CD4-positive, alpha-beta T cell (primary cell): ENCODE measurements around the gene ATG5. TPM values are rescaled to one million over a fixed set of nuclear protein-coding genes. Genes with fewer than 3 reads are reported as not detected.

Experiments used
- ATAC-seq: fragments of 200-7000 bp; cut with Tn5 transposase; one replicate; pipeline ENCODE4 v1.10.0; 2022; ENCODE audit warnings: mild to moderate bottlenecking; ENCODE audit not compliant: poor library complexity
- CTCF ChIA-PET: fragments of 350-600 bp; sonication (Branson Sonifier 250); formaldehyde crosslinking; loops from one replicate; lab custom pipeline; 2021; ENCODE audit warnings: antibody characterized with exemption, inconsistent platforms; lab: Charles Lee
- POLR2A ChIA-PET: fragments of 350-600 bp; sonication (Branson Sonifier 250); formaldehyde crosslinking; loops from one replicate; lab custom pipeline; 2021; ENCODE audit warnings: antibody characterized with exemption, inconsistent platforms; lab: Charles Lee
- DNase-seq, 14 experiments: peaks; one replicate each; pipeline ENCODE4 v3.0.0-alpha.2; 2013 to 2020; ENCODE audit warnings: mixed read lengths in 2 of 14
- H3K27ac ChIP-seq, 2 donors: one replicate each; pipeline versions ENCODE4 v1.5.1 to v1.7.0; 2013; ENCODE audit warnings: low read length in 2 of 2, low read depth in 1 of 2, mild to moderate bottlenecking in 1 of 2
- H3K27me3 ChIP-seq, 2 experiments: 1 replicate in 1 of 2; 2 replicates in 1 of 2; pipeline versions ENCODE4 v1.6.1 to v1.7.0; 2013; ENCODE audit warnings: low read length in 2 of 2, control low read depth in 1 of 2, mild to moderate bottlenecking in 1 of 2, moderate library complexity in 1 of 2; ENCODE audit not compliant: insufficient read depth in 2 of 2, control insufficient read depth in 1 of 2
- H3K36me3 ChIP-seq: one replicate; pipeline ENCODE4 v1.6.1; 2013; ENCODE audit warnings: low read length, control low read depth; ENCODE audit not compliant: insufficient read depth
- H3K4me1 ChIP-seq: one replicate; pipeline ENCODE4 v1.6.1; 2013; ENCODE audit warnings: low read length, control low read depth; ENCODE audit not compliant: insufficient read depth
- H3K4me3 ChIP-seq: one replicate; pipeline ENCODE4 v1.5.1; 2013; ENCODE audit warnings: mild to moderate bottlenecking, low read length, moderate library complexity
- H3K9me3 ChIP-seq, 2 experiments: 1 replicate in 1 of 2; 2 replicates in 1 of 2; pipeline versions ENCODE4 v1.6.1 to v1.7.0; 2013; ENCODE audit warnings: low read length in 2 of 2, mild to moderate bottlenecking in 2 of 2, control low read depth in 1 of 2, moderate library complexity in 1 of 2; ENCODE audit not compliant: control insufficient read depth in 1 of 2, insufficient read depth in 1 of 2
- H3K27ac Mint-ChIP-seq: one replicate; pipeline ENCODE4 v1.8.0; 2020; ENCODE audit warnings: mixed read lengths
- H3K27me3 Mint-ChIP-seq: one replicate; pipeline ENCODE4 v1.8.0; 2021; ENCODE audit warnings: mixed read lengths
- H3K36me3 Mint-ChIP-seq: one replicate; pipeline ENCODE4 v1.8.0; 2021; ENCODE audit warnings: low read depth, mixed read lengths
- H3K4me1 Mint-ChIP-seq: one replicate; pipeline ENCODE4 v1.8.0; 2021; ENCODE audit warnings: low read depth, mixed read lengths
- H3K4me3 Mint-ChIP-seq: one replicate; pipeline ENCODE4 v1.8.0; 2020; ENCODE audit warnings: mild to moderate bottlenecking, mixed read lengths
- H3K9me3 Mint-ChIP-seq: one replicate; pipeline ENCODE4 v1.8.0; 2020; ENCODE audit warnings: mixed read lengths
- CTCF ChIP-seq: fragments of 200-600 bp; IDR thresholded peaks from one replicate; pipeline ENCODE4 v1.8.0; 2022; ENCODE audit warnings: antibody characterized with exemption, mild to moderate bottlenecking
- intact Hi-C, 2 experiments: fragments of 100-400 bp; cut with DNase I in 1 of 2; cut with micrococcal nuclease in 1 of 2; formaldehyde crosslinking; loops; one replicate each; pipeline versions ENCODE4 v1.15.1 to v1.9.0; 2023 to 2025; cut with DNase I, micrococcal nuclease
- total RNA-seq, 174 experiments: library from RNA in 2 of 174; stranded (reverse) in 2 of 174; gene quantifications; one replicate each; pipeline ENCODE4 v1.2.3 and lab custom pipeline; 2021 to 2026

ATG5 gene
- total RNA-seq, 2 experiments from 2014 or later: 19.4 to 23.2 TPM

DNA sequence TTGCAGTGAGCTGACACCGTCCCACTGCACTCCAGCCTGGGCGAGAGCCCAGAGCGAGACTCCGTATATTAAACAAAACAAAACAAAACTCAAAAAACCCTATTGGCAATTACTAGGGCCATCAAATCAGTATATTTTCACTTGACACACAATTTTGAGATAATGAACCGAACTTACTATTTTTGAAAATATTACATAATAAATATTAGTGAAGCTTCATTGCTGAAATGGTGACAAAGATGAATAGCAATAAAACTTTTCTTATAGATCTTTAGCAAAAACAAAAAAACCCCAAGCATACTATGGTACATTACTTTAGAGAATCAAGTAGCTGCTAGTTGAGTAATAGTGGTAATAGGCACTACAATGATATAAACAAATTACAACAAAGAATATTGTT, 113.0 kb downstream of the ATG5 start:
- no peaks in the 10 kb centered on the region for H3K36me3 ChIP-seq
- Mint-ChIP-seq H3K36me3 (peaks cover 31% of the 10 kb centered on the region), H3K4me1 (peaks cover 10% of the 10 kb centered on the region), H3K27ac (no peak overlapping the region), H3K4me3 (no peak overlapping the region), H3K27me3 (no peaks in the 10 kb centered on the region), H3K9me3 (no peaks in the 10 kb centered on the region)
- intact Hi-C loops: no loop called here
- DNase-seq (no peak), ATAC-seq (no peak)
- ChIA-PET POLR2A (interaction anchor here (1.3 to 1.6 kb wide), 2 partner anchors 9 to 218 kb away, joined by 3 read pairs; no protein-coding TSS in a partner anchor), CTCF (interaction anchor here (1.3 kb wide), 3 partner anchors 9 to 95 kb away, joined by 3 to 4 read pairs (median 3); no protein-coding TSS in a partner anchor)
- no peaks in the 10 kb centered on the region for H3K4me1 ChIP-seq
- no peak overlapping the region for H3K27ac ChIP-seq
- TF ChIP-seq CTCF: no peak
- no peaks in the 10 kb centered on the region for H3K27me3 ChIP-seq
- H3K9me3 ChIP-seq: no peaks in the 10 kb centered on the region
- H3K4me3 ChIP-seq: no peak overlapping the region

DNA sequence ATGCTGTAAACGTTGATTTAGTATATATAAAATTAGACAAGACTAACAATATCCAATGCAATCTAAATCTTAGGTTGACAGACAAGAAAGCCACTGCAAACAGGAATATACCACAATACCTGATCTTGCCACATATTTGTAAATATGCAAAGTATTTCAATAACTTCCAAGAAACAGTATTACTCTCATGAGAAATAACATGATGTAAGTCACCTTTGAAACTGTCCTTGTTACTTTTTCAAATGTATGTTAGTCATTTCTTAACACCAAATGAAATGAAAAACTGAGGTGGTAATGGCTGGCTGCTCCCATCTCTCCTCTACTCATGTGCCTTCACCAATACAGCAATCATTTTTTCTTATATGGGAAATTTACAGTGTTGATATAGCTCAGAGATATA, 118.7 kb downstream of the ATG5 start:
- Histone ChIP-seq H3K4me1 (no peaks in the 10 kb centered on the region), H3K4me3 (no peak overlapping the region), H3K36me3 (no peaks in the 10 kb centered on the region), H3K27ac (no peak overlapping the region), H3K27me3 (no peaks in the 10 kb centered on the region), H3K9me3 (no peaks in the 10 kb centered on the region)
- ChIA-PET POLR2A (no interaction called here), CTCF (interaction anchor here (1.5 kb wide), 1 partner anchor 16 kb away, joined by 4 read pairs; no protein-coding TSS in a partner anchor)
- intact Hi-C loops: no loop called here
- Mint-ChIP-seq H3K36me3 (peaks cover 65% of the 10 kb centered on the region), H3K9me3 (no peaks in the 10 kb centered on the region), H3K4me3 (no peak overlapping the region), H3K4me1 (peaks cover 5% of the 10 kb centered on the region), H3K27ac (no peak overlapping the region), H3K27me3 (no peaks in the 10 kb centered on the region)
- no peak for TF ChIP-seq CTCF
- DNase-seq: no peak
- no peak for ATAC-seq

- ChIA-PET POLR2A (no interaction called here), CTCF (interaction anchor here (1.4 kb wide), 1 partner anchor 15 kb away, joined by 4 read pairs; no protein-coding TSS in a partner anchor)
- no peaks in the 10 kb centered on the region for H3K9me3 ChIP-seq
- ATAC-seq (no peak), DNase-seq (no peak)
- Mint-ChIP-seq H3K27ac (no peak overlapping the region), H3K4me3 (no peak overlapping the region), H3K4me1 (peaks cover 7% of the 10 kb centered on the region), H3K36me3 (peaks cover 68% of the 10 kb centered on the region), H3K9me3 (no peaks in the 10 kb centered on the region), H3K27me3 (no peaks in the 10 kb centered on the region)
- peaks cover 9% of the 10 kb centered on the region for H3K36me3 ChIP-seq
- no peaks in the 10 kb centered on the region for H3K4me1 ChIP-seq
- intact Hi-C loops: loop anchor here in 1 of 2 experiments (1.0 kb wide), 1 partner anchor 23 kb away; no protein-coding TSS in a partner anchor
- no peak for TF ChIP-seq CTCF
- H3K27ac ChIP-seq: no peak overlapping the region
- H3K27me3 ChIP-seq: no peaks in the 10 kb centered on the region
- H3K4me3 ChIP-seq: no peak overlapping the region
Observed at GRCh38 chr6:106204961-106205360, 120.6 kb downstream of the ATG5 start.
